Measurements from ENCODE around the gene TTLL8.

GRCh38 chr22:50047346-50047745, 10.8 kb downstream of the TTLL8 start:
- TF ChIP-seq, protein P1, sequence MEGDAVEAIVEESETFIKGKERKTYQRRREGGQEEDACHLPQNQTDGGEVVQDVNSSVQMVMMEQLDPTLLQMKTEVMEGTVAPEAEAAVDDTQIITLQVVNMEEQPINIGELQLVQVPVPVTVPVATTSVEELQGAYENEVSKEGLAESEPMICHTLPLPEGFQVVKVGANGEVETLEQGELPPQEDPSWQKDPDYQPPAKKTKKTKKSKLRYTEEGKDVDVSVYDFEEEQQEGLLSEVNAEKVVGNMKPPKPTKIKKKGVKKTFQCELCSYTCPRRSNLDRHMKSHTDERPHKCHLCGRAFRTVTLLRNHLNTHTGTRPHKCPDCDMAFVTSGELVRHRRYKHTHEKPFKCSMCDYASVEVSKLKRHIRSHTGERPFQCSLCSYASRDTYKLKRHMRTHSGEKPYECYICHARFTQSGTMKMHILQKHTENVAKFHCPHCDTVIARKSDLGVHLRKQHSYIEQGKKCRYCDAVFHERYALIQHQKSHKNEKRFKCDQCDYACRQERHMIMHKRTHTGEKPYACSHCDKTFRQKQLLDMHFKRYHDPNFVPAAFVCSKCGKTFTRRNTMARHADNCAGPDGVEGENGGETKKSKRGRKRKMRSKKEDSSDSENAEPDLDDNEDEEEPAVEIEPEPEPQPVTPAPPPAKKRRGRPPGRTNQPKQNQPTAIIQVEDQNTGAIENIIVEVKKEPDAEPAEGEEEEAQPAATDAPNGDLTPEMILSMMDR (IDR thresholded peaks at IDR 0.05; ENCODE audit: low read depth, low read length, missing input control), result no peak
- TF ChIP-seq, protein P2, sequence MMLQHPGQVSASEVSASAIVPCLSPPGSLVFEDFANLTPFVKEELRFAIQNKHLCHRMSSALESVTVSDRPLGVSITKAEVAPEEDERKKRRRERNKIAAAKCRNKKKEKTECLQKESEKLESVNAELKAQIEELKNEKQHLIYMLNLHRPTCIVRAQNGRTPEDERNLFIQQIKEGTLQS (IDR thresholded peaks at IDR 0.05), result no peak
- TF ChIP-seq SP1 (IDR thresholded peaks at IDR 0.05) (no peak), MAX (IDR thresholded peaks at IDR 0.05) (no peak)
